Stimulated activated CD8-positive, alpha-beta memory T cell treated with anti-CD3 and anti-CD28 coated beads, Interleukin-4, amount 100 ng/mL, for 4 hours (primary cell): ENCODE results near the gene CCL27.
A peak's percentile ranks its signal among the peaks of the same experiment; 100 is the strongest.

Source experiments
- DNase-seq, 2 donors: peaks; one replicate each; pipeline ENCODE4 v3.0.0-alpha.2; 2020; ENCODE audit warnings: low read depth in 2 of 2, low spot score in 1 of 2

CCL27 gene

GRCh38 chr9:34662526-34663302 lies at the start of gene CCL27:
CCL27 (minus strand) TSS chr9:34662657; CDS start chr9:34662633, 24 bp downstream.
- no peak for DNase-seq

GRCh38 chr9:34712140-34712539 lies 49.7 kb upstream of the CCL27 start:
- no peak for DNase-seq

GRCh38 chr9:34710023-34710422 lies 47.6 kb upstream of the CCL27 start, which contains the start of gene CCL21:
CCL21 (minus strand) TSS chr9:34710136; CDS start chr9:34710066, 70 bp downstream.
- no peak for DNase-seq

GRCh38 chr9:34709196-34709978 lies 46.9 kb upstream of the CCL27 start:
- no peak for DNase-seq

GRCh38 chr9:34707130-34707529 lies 44.7 kb upstream of the CCL27 start:
- DNase-seq, result no peak

GRCh38 chr9:34701769-34702736 lies 39.6 kb upstream of the CCL27 start:
- DNase-seq, result peak; percentile 55 to 66

- DNase-seq, result peak; percentile 50 to 56
Measured at GRCh38 chr9:34701023-34701768, 38.7 kb upstream of the CCL27 start.

- no peak for DNase-seq
Measured at GRCh38 chr9:34694811-34695210, 32.4 kb upstream of the CCL27 start.

- DNase-seq, result no peak
Measured at GRCh38 chr9:34693560-34693959, 31.1 kb upstream of the CCL27 start.

- DNase-seq, result no peak
Measured at GRCh38 chr9:34691936-34692315, 29.5 kb upstream of the CCL27 start.

- DNase-seq, result no peak
Measured at GRCh38 chr9:34690983-34691935, 28.8 kb upstream of the CCL27 start, which contains the start of gene CCL19. CCL19 (minus strand) TSS chr9:34691276; CDS start chr9:34691139, 137 bp downstream.

- no peak for DNase-seq
Measured at GRCh38 chr9:34689512-34689911, 27.1 kb upstream of the CCL27 start.

GRCh38 chr9:34689116-34689470 lies 26.6 kb upstream of the CCL27 start:
- no peak for DNase-seq

- DNase-seq, result no peak
Measured at GRCh38 chr9:34688329-34689115, 26.1 kb upstream of the CCL27 start.

- DNase-seq, result no peak
Measured at GRCh38 chr9:34687276-34688030, 25.0 kb upstream of the CCL27 start.

GRCh38 chr9:34686732-34687131 lies 24.3 kb upstream of the CCL27 start:
- DNase-seq, result no peak

GRCh38 chr9:34686231-34686630 lies 23.8 kb upstream of the CCL27 start:
- no peak for DNase-seq

GRCh38 chr9:34685591-34685990 lies 23.1 kb upstream of the CCL27 start:
- no peak for DNase-seq
